HG03378 (cell line): ENCODE measurements around the gene SLC10A7.
"Not testable (repeated sequence)": the region's sequence is repeated elsewhere in the genome, so short reads cannot be mapped to it uniquely, and the experiment has no call there.

Source experiments
- ATAC-seq: cut with Tn5 transposase; IDR thresholded peaks from one replicate; pipeline ENCODE4 v1.9.1; 2021; ENCODE audit warnings: mild to moderate bottlenecking, moderate library complexity; ENCODE audit not compliant: unreplicated experiment

The SLC10A7 gene

DNA sequence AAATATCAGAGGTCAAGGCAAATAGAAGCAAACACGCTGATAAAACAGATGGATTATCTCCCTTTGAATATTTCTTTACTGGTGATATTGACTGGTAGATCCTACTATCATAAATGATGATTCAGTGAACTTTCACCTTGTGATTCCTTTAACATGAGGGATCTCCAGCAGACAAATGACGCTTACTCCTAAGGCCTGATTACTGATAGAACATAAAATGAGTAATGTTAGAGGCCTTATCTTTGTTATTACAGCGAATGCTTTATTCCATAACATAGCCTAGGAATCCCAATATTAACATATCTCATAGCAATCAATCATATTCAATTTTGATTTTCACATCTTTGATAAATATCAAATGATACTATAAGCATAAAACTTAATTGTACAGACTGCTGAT lies 152.3 kb downstream of the SLC10A7 start:
- ATAC-seq, result no peak

DNA sequence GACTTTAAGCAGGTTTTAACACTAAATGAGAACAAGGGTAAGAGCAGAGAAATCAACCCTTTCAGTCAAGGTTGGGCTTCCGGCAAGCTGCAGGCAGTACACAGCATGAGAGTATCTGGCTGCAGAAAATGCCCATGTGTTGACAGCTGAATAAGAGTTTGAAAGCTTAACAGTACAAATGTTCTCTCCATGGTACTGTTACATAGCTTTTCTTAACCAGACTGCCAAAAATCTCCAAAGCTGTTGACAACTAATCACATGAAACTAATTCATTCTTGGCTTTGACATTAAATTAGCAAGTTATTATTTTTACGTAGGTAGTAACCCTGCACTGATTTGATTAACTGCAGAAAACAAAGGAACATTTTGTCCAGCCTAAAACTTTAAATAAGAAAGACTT lies 153.5 kb downstream of the SLC10A7 start:
- ATAC-seq, result no peak

DNA sequence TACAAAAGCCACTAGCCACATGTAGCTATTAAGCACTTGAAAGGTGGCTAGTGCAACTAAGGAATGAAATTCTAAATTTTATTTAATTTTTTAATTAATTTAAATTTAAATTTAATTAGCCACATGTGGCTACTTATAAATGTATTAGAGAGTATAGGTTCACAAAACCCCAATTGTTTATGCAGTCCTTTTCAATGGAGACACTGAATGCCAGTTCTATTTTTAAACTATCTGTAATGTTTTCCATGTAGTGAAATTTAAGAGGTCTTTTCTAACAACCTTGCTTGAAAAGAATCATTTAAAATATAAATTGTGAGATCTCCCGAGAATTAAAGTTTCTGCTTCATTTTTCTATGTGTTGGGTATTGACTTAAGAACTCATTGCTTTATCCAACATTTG lies 154.4 kb downstream of the SLC10A7 start:
- ATAC-seq, result no peak

DNA sequence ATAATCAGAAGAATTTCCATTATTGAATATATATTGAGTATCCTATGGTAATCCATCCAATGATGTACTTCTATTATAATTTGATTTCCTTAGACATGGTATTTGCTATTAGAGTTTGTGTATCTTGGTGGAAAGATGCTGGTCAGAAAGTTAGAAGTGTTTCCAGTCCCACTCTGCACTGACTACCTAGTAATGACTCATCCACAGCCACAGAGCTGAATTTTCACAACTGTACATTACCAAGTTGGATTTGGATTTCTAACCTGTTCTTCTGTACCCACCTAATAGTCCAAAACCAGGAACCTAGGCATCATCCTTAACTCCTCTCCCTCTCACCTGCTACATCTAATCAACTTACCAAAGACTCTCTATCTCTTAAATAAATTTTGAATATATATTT lies 162.0 kb downstream of the SLC10A7 start:
- ATAC-seq, result peak; percentile 67

DNA sequence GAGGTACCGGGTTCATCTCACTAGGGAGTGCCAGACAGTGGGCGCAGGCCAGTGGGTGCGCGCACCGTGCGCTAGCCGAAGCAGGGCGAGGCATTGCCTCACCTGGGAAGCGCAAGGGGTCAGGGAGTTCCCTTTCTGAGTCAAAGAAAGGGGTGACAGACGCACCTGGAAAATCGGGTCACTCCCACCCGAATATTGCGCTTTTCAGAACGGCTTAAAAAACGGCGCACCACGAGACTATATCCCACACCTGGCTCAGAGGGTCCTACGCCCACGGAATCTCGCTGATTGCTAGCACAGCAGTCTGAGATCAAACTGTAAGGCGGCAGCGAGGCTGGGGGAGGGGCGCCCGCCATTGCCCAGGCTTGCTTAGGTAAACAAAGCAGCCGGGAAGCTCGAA lies 171.6 kb downstream of the SLC10A7 start:
- ATAC-seq, result not testable (repeated sequence)

DNA sequence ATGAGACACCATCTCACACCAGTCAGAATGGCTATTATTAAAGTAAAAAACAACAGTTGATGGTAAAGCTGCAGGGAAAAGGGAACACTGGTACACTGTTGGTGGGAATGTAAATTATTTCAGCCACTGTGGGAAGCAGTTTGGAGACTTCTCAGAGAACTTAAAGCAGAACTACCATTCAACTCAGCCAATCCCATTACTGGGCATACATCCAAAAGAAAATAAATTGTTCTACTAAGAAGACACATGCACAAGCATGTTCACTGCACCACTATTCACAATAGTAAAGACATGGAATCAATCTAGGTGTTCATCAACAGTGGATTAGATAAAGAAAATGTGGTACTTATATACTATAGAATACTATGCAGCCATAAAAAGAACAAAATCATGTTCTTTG lies 172.4 kb downstream of the SLC10A7 start:
- no peak for ATAC-seq

DNA sequence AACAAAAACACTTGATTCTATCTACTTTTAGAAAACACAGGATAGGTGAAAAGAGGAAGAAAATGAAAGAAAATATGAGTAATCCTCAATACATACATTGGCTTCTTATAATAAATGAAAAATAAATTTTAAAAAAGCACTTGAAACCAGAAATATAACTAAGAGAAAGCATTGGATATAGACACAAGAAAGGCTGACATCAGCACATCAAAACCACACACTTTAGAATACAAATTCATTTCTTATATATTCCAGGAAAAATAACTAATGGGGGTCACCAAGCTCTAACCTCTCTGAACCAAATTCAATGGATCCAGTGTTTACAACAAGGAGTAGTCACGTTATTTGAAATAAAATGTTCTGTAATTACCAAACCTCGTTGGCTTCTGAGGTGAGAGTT lies 173.9 kb downstream of the SLC10A7 start:
- no peak for ATAC-seq

DNA sequence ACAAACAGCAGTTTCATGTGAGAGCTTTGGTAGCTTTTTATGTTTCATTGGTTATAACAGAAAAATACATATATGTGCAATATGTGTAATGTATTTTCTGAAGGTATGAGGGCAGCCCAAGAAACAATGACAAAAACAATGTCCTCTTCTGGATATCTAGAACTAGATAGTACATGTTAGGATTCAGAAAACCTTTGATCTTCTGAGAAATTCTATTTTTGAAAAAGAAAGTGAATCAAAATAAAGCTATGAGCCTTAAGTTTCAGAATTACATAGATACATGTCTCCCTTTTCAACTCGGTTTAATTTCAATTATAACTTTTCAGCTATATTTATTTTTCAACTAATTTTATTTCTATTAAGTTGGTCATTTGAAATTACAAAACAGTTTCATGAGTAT lies 175.5 kb downstream of the SLC10A7 start:
- no peak for ATAC-seq

DNA sequence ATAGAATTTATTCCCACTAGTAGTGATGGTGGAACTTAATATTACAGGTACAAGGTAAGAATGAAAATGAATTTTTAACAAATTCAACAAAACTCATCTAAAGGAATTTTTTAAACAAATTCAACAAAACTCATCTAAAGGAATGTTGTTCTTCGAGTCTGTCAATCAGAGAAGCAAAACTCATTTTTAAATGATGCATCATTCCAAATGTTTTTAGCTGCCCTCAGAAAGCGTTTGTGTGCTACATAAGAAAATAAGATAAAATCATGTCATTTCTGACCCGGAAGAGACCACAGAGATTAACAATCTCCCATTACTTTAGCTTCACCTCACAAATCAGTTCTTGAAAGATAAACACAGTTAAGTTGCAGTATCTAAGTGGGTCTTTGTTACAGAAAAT lies 178.0 kb downstream of the SLC10A7 start:
- ATAC-seq, result no peak

DNA sequence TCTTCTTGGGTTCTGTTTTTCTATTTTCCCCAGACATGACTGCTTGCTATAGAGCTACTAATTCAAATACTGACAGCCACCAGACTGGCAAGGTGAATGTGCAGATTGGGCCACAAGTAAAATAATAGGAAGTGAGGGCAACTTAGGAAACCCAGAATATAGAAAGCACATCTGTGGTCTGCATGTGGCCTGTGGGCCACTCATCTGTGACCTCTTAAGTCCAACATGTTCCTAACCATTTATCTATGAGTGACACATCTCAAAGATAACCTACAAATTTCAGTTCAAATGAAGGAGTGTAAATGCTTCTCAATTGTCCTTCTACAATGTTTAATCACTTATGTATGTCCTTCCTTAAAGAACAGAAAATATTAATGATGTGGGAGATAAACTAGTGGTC lies 178.5 kb downstream of the SLC10A7 start:
- ATAC-seq, result peak; percentile 81

DNA sequence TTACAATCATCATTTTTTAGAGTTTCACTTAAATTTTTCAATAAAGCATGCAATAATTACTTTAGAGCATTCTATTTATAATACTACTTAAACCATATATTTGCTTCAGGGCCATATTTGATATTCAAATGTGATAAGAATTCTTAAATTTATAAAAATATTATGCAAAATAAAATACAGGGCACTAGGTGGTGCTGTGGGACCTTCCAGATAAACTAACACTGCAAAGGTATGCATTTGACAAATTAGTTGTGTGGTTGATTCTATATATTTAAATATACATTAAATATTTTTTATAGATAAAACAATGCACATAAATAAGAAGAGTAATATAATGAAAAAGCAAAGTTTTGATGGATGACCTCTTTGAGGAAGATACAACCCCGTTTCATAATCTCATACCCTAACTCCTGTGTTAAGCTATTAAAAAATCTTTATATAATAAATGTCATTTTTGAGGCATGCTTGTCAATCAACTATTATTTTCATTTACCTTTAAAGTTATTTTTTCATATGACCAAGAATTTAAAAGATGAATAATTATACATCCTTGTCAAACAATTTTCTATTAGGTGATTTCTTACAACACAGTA lies 179.0 kb downstream of the SLC10A7 start:
- no peak for ATAC-seq

DNA sequence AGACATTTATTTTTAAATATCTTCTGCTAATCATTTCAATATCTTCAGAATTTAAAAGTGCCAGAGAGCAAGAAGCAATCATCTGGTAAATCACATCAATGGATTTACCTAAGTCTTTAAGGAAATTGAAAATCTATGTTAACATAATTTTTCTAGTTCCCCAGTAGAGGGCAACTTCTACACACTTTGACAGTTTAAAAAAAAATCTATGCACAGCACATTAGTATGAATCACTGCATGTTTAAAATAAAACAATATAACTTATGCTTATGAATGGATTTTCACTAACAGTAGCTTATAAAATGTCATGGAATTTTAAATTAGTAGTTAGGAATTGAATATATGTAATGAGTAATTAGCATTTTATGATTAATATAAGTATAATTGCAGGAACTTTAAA lies 180.9 kb downstream of the SLC10A7 start:
- no peak for ATAC-seq

DNA sequence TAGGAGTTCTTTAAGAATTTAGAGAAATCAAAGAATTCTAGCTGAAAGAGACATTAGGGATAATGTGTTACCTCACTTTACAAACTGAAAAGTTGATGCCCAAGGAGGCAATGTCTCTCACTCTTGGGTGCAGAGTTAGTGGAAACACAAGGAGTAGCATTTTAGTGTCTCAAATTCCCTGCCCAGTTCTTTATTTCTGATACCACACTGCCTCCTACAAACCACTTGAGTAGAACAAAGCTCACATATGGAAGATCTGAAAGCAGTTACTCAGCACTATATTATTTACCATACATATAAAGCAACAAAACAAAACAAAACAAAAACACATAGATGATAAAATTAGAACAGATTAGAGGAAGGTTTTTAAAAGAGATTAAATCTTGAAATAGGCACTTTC lies 183.2 kb downstream of the SLC10A7 start:
- peak; percentile 28 for ATAC-seq

DNA sequence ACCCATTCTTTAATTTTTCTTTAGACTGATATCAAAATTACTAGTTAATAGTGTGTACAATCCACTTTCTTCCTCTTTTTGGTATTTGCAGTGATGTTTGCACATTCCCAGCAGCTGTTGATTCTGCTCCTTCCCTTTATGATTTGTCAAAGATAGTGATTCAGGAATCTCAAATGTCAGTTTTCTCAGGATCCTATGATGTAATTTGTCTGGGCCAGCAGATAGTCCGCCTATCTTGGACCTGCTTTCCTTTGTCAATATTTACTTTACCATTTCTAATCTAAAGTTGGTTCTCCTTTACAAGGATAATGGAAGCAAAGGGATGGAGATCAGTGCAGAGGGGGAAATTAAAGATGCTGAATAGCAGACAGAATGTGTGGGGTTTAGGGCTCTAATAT lies 185.3 kb downstream of the SLC10A7 start:
- ATAC-seq, result no peak

DNA sequence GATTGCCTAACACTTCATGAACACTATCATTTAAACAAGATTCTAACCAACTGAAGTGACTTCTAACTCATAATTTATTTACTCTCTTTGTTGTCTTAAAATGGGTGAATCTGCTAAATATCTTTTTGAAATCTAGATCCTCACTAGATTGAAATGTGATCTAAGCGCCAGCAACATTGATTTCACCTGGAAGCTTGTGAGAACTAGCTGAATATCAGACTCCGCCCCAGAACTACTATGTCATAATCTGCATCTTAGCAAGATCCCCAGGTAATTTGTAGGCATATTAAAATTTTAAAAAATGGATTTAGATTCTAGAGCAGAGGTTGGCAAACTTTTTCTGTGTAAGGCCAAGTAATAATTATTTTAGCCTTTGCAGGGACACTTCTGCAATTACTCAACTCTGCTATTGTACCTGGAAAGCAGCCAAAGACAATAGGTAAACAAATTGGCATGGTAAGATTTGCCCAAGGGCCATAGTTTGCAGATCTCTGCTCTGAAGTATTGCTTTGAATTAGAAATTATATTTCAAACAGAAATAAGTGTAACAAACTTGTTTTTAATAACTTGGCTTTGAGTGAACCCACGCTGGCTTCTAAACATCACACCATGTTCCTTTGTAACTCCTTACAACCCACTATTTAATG lies 185.9 kb downstream of the SLC10A7 start:
- no peak for ATAC-seq

DNA sequence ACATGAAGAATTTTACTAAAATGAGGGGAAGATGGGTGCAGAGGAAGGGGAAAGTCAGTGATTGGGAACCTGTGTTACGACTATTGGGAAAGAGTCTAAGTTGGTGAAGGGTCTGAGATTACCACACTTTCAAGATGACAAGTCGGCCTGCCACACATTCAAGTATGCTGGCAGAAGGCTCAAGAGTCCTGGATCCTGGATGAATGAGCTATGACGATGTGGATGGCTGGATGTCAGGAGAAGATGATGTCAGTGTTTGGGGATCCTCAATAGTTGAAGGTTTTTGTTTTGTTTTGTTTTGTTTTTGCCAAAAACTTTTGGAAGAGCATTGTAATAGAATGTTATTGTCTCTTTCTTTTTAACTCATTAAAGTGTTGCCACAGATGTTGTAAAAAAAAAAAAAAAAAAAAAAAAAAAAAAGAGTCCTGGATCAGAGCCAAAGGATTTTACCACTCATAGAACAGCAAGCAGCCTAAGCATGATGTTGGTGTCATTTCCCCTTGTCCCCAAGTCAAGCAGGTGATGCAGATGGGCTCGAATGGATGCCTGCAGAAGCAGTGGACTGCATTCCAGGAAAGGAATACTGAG lies 186.8 kb downstream of the SLC10A7 start:
- ATAC-seq, result no peak

DNA sequence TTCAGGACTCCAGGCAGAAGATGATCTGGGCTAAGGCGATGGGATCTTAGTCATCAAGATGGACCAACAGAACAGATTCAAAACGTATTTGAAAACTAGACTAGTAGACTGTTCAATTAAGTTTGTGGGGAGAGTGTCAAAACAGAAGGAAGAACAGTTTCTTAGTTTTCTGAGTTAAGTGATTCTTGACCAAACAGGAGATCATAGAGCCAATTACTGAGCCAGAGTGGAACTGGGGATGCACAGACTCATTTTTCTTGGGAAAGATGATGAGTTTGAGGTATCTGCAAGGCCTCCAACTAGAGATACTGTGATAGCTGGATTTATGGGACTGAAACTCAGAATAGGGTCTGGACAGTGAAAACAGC lies 187.9 kb downstream of the SLC10A7 start:
- ATAC-seq, result peak; percentile 10

DNA sequence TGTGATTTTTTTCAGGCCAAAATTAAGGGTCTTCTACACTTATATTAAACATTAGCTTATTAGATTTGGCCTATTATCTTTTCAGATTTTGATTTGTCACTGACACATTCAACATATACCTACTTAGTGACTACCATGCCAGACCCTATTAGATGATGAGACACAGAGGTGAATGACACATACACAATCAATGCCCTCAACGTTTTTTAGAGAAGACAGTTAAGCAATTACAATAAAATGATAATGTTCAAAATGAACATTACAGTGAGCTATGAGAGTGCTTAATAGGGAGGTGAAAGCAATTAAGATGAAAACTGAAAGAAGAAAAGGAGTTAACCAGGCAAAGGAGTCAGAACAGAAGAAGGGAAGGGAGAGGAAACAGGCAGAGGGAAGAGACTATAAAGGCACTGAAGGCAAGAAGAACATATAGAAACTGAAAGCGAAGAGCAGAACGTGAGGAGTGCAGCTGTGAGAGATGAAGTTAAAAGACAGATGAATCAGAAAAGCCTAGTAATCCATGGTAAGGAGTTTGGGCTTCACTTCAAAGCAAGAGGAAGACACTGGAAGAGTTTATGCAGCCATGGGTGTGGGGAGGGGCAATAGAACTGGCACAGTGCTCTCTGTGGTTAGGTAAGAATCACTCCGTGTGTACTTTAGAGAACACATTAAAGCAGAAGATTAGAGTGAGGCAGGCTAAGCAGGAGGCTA lies 188.4 kb downstream of the SLC10A7 start:
- peak; percentile 92 for ATAC-seq

DNA sequence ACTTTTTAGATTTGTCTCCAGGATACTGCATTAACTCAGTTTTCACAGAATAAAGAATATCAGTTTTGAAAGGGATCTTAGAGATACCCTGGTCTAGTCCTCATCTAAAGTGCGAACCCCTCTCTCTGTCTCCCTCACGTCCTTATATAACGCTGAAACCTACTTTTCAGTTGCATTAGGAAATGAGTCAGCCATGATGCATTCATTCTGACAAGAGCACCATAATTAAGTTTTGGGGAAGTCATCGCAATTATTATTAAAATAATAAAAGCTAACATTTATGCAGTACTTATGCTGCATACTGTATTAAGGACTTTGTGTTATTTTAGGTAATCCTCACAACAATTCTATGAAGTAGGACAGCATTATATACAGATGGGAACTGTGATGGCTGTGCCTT lies 191.3 kb downstream of the SLC10A7 start:
- ATAC-seq, result no peak

DNA sequence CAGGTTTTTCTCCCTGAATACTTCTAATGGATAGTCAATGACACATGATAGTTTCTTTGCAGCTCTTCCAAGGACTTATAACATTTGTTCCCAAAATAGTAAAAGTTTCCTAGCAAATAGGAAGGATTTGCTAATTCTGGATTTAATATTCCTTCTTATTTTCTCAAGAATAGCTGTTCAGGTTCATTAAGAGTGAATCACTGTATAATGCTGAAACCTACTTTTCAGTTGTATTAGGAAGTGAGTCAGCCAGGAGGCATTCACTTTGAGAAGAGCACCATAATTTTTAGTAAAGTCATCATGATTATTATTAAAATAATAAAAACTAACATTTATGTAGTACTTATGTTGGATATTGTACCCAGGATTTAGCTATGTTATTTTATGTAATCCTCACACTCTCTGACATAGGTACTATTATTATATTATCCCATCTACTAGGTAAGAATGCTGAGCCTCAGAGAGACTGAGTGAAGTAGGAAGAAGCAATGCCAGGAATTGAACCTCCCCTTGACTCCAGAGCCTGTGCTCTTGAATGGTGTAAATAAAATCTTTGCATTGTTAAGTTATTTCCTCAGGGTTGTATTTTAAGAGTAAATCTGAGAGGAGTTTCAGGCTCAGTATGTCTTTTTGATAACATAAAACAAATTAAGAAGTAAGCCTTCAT lies 192.6 kb downstream of the SLC10A7 start:
- ATAC-seq, result no peak

DNA sequence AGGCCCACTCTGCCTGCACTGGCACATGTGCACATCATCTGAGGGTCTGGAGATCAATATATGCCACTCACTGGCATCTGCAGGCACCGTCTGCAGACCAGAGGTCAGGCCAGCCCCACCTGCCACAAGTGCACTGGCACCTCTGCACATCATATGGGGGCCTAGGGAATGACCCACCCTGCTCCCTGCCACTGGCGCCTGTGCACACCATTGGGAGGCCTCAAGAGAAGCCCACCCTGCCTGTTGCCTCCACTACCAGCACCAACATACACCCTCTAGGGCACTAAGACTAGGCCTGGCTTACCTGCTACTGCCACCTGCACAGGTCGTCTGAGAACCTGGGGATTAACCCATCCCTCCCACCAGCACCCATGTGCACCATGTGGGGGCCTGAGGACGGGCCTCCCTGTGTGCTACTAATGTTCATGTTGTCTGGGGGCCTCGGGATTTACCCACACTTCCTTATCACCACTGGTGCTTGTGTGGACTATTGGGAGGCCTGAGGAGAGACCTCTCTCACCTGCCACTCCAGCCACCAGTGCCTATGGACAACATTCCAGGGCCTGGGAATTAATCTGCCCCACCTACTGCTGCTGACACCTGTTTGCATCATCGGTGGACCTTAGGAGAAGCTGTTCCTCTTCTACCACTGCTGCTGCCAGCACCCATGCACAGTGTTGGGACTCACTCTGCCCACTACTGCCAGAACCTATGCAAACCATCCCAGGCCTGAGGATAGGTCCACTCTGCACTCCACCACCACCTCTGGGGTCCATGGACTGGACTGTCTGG lies 193.7 kb downstream of the SLC10A7 start:
- ATAC-seq, result no peak
